Astrocyte (in vitro differentiated cells and primary cell): ENCODE data around the gene S100A9. TPM values are rescaled to one million over a fixed set of nuclear protein-coding genes. Genes with fewer than 3 reads are reported as not detected.
"Not testable (repeated sequence)": the region's sequence is repeated elsewhere in the genome, so short reads cannot be mapped to it uniquely, and the experiment has no call there.

Source experiments
- DNase-seq: peaks from one replicate; pipeline ENCODE4 v3.0.0-alpha.2; 2010; ENCODE audit warnings: low read depth
- FAIRE-seq: peaks from 2 replicates; lab custom pipeline; 2011; peaks lifted over from hg19 to GRCh38; lab: Jason Lieb, UNC
- H2AFZ ChIP-seq: 2 replicates; pipeline ENCODE4 v1.6.0; 2012; ENCODE audit warnings: low read depth, low read length, inconsistent platforms
- H3K27ac ChIP-seq: 2 replicates; pipeline ENCODE4 v1.5.1; 2011; ENCODE audit warnings: low read depth, low read length, inconsistent platforms
- H3K27me3 ChIP-seq: 2 replicates; pipeline ENCODE4 v1.6.0; 2011; ENCODE audit warnings: low read length, inconsistent platforms; ENCODE audit not compliant: insufficient read depth
- H3K36me3 ChIP-seq: 2 replicates; pipeline ENCODE4 v1.5.1; 2011; ENCODE audit warnings: low read length, inconsistent platforms; ENCODE audit not compliant: insufficient read depth
- H3K4me1 ChIP-seq: 2 replicates; pipeline ENCODE4 v1.5.1; 2011; ENCODE audit warnings: low read length, inconsistent platforms; ENCODE audit not compliant: insufficient read depth
- H3K4me2 ChIP-seq: 2 replicates; pipeline ENCODE4 v1.6.0; 2012; ENCODE audit warnings: low read length, inconsistent platforms
- H3K4me3 ChIP-seq: 2 replicates; pipeline ENCODE4 v1.5.1; 2011; ENCODE audit warnings: low read depth, mild to moderate bottlenecking, low read length, inconsistent platforms; ENCODE audit not compliant: insufficient read depth
- H3K79me2 ChIP-seq: 2 replicates; pipeline ENCODE4 v1.6.0; 2012; ENCODE audit warnings: mild to moderate bottlenecking, low read length, inconsistent platforms; ENCODE audit not compliant: insufficient read depth
- H3K9ac ChIP-seq: 2 replicates; pipeline ENCODE4 v1.6.0; 2012; ENCODE audit warnings: mild to moderate bottlenecking, low read length, inconsistent platforms
- H3K9me3 ChIP-seq: 2 replicates; pipeline ENCODE4 v1.5.1; 2012; ENCODE audit warnings: low read depth, mild to moderate bottlenecking, low read length, inconsistent platforms; ENCODE audit not compliant: insufficient read depth
- H4K20me1 ChIP-seq: 2 replicates; pipeline ENCODE4 v1.6.0; 2012; ENCODE audit warnings: low read length, inconsistent platforms; ENCODE audit not compliant: insufficient read depth
- H3K27ac Mint-ChIP-seq: one replicate; pipeline ENCODE4 v1.8.0; 2021; ENCODE audit warnings: mild to moderate bottlenecking, mixed read lengths; ENCODE audit not compliant: unreplicated experiment
- H3K27me3 Mint-ChIP-seq: one replicate; pipeline ENCODE4 v1.8.0; 2021; ENCODE audit warnings: low read depth, mixed read lengths; ENCODE audit not compliant: unreplicated experiment
- H3K36me3 Mint-ChIP-seq: one replicate; pipeline ENCODE4 v1.8.0; 2021; ENCODE audit warnings: low read depth, mixed read lengths; ENCODE audit not compliant: unreplicated experiment
- H3K4me1 Mint-ChIP-seq: one replicate; pipeline ENCODE4 v1.8.0; 2021; ENCODE audit warnings: low read depth, mixed read lengths; ENCODE audit not compliant: unreplicated experiment
- H3K4me3 Mint-ChIP-seq: one replicate; pipeline ENCODE4 v1.8.0; 2021; ENCODE audit warnings: mild to moderate bottlenecking, moderate library complexity, mixed read lengths; ENCODE audit not compliant: unreplicated experiment
- H3K9me3 Mint-ChIP-seq: one replicate; pipeline ENCODE4 v1.8.0; 2021; ENCODE audit warnings: mild to moderate bottlenecking, mixed read lengths; ENCODE audit not compliant: unreplicated experiment
- CTCF ChIP-seq: IDR thresholded peaks from 2 replicates; pipeline ENCODE4 v1.5.1; 2011; ENCODE audit warnings: low read depth, mild to moderate bottlenecking, inconsistent platforms, low read length, moderate library complexity; ENCODE audit not compliant: insufficient read depth
- EZH2 ChIP-seq: IDR thresholded peaks from 2 replicates; pipeline ENCODE4 v1.6.1; 2012; ENCODE audit warnings: mild to moderate bottlenecking, low read length, inconsistent platforms; ENCODE audit not compliant: insufficient read depth
- total RNA-seq: library from RNA; stranded (reverse); gene quantifications from 2 replicates; pipeline ENCODE4 v1.2.1, GENCODE V29; 2021

S100A9 gene
- total RNA-seq, 1 donor from 2014 or later = 1.8 TPM

DNA sequence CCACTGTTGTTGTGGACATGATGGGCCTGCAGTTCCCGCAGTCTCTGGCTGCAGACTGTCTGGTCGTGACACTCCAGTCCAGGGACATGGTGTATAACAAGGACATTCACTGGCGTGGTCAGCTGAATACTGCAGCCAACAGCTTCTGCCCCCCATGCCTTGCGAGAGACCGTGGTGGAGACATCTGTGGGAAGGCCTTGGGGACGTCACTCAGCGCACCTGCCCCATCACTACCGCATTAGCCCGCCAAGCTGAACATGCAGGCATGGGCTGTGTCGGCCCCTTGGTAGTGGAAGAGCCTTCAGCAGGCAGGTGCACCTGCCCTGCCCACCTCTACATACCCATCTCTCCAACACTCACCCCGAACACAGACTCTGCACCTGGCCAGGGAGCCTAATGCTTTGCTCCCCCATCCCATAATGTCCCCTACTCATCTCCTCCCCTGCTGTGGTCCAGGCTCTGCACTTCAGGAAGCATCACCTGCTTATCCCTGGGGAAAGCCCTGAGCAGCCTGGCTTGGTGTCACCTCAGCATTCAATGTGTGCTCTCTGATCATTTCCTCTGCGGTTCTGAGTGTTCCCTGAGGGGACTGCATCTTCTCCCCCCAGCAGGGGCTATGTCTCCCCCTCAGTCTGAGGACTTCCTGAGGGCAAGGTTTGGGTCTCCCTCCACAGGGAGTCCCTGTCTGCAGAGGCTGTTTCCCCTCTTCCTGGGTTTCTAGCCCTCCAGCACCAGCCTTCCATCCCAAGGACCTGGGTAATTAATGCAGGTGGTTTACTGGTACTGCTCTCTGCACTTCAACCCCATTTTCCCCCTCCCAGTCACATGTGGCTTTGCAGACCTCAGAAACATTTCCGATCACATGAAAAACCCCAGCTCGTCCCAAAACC is 12.2 kb upstream of the S100A9 start:
- no peaks in the 10 kb centered on the region for H3K4me1 ChIP-seq
- Mint-ChIP-seq H3K27me3 (peaks cover 49% of the 10 kb centered on the region), H3K4me3 (no peak overlapping the region), H3K4me1 (peaks cover 12% of the 10 kb centered on the region), H3K9me3 (no peaks in the 10 kb centered on the region), H3K36me3 (no peaks in the 10 kb centered on the region), H3K27ac (no peak overlapping the region)
- no peak overlapping the region for H2AFZ ChIP-seq
- H3K27ac ChIP-seq = no peak overlapping the region
- no peak overlapping the region for H3K9ac ChIP-seq
- H4K20me1 ChIP-seq = no peaks in the 10 kb centered on the region
- H3K27me3 ChIP-seq = peaks cover 2% of the 10 kb centered on the region
- no peaks in the 10 kb centered on the region for H3K79me2 ChIP-seq
- H3K4me2 ChIP-seq = no peak overlapping the region
- FAIRE-seq (no peak), DNase-seq (no peak)
- no peaks in the 10 kb centered on the region for H3K36me3 ChIP-seq
- H3K9me3 ChIP-seq = no peaks in the 10 kb centered on the region
- TF ChIP-seq EZH2 (no peak), CTCF (no peak)
- no peak overlapping the region for H3K4me3 ChIP-seq

GRCh38 chr1:153346077-153346723 is 11.5 kb upstream of the S100A9 start:
- no peaks in the 10 kb centered on the region for H3K9me3 ChIP-seq
- no peaks in the 10 kb centered on the region for H3K4me1 ChIP-seq
- no peak for DNase-seq
- H3K36me3 Mint-ChIP-seq = no peaks in the 10 kb centered on the region
- TF ChIP-seq EZH2 (no peak), CTCF (no peak)
- peaks cover 12% of the 10 kb centered on the region for H3K4me1 Mint-ChIP-seq
- no peak overlapping the region for H3K9ac ChIP-seq
- no peaks in the 10 kb centered on the region for H3K36me3 ChIP-seq
- H3K27me3 Mint-ChIP-seq = peaks cover 49% of the 10 kb centered on the region
- H3K27me3 ChIP-seq = peaks cover 7% of the 10 kb centered on the region
- H3K79me2 ChIP-seq = no peaks in the 10 kb centered on the region
- H3K27ac ChIP-seq = no peak overlapping the region
- FAIRE-seq = no peak
- no peaks in the 10 kb centered on the region for H3K9me3 Mint-ChIP-seq
- H3K27ac Mint-ChIP-seq = no peak overlapping the region
- H3K4me2 ChIP-seq = no peak overlapping the region
- no peak overlapping the region for H3K4me3 Mint-ChIP-seq
- no peak overlapping the region for H2AFZ ChIP-seq
- H3K4me3 ChIP-seq = no peak overlapping the region
- no peaks in the 10 kb centered on the region for H4K20me1 ChIP-seq

DNA sequence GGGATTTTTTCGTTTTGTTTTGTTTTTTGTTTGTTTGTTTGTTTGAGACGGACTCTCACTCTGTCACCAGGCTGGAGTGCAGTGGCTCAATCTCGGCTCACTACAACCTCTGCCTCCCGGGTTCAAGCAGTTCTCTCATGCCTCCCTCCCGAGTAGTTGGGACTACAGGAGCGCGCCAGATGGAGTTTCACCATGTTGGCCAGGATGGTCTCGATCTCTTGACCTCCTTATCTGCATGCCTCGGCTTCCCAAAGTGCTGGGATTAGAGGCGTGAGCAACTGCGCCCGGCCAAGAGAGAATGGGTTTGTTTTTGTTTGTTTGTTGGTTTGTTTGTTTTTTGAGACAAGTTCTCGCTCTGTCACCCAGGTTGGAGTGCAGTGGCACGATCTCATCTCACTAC is 10.6 kb upstream of the S100A9 start:
- H3K9me3 ChIP-seq, H3K27ac ChIP-seq, FAIRE-seq, H3K79me2 ChIP-seq, H3K9me3 Mint-ChIP-seq, H3K27me3 ChIP-seq, H3K4me2 ChIP-seq, H3K4me1 ChIP-seq, H3K4me3 Mint-ChIP-seq, H3K9ac ChIP-seq, DNase-seq, H3K36me3 Mint-ChIP-seq, H3K36me3 ChIP-seq, H2AFZ ChIP-seq, H3K27ac Mint-ChIP-seq, H3K4me3 ChIP-seq, H4K20me1 ChIP-seq: not testable (repeated sequence)
- H3K27me3 Mint-ChIP-seq = peaks cover 49% of the 10 kb centered on the region
- H3K4me1 Mint-ChIP-seq = peaks cover 12% of the 10 kb centered on the region
